ENCODE results near the gene TRAPPC8.

The TRAPPC8 gene

GRCh38 chr18:31863103-31863502 is 79.8 kb downstream of the TRAPPC8 start:
- no peak for DNase-seq (ENCODE audit: extremely low read depth, insufficient read length)

DNA sequence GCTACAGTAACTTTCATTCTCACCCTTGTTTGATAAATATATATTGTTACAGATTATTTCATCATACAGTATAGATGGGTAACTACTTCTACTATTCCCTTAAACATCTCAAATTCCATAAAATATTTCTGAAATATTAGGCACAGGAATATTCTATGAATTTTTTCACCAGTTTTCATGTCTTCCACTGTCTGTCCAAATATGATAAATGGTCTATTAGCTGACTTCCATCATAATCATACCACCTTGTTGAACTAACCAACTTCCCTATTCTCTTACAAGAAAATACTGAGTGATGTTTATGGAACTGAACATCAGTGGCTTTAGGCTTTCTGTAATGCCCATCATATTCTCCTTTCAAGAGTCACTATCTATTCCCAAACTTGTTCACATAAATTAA is 82.4 kb downstream of the TRAPPC8 start:
- no peak overlapping the region for H3K4me3 ChIP-seq (replicated peaks; ENCODE audit: low read depth, low read length)
- DNase-seq (ENCODE audit: extremely low read depth, insufficient read length), result no peak
- H3K36me3 ChIP-seq (ENCODE audit: control insufficient read depth, insufficient read depth, low read length), result peaks cover 5% of the 10 kb centered on the region
- H3K27me3 ChIP-seq (replicated peaks; ENCODE audit: control insufficient read depth, insufficient read depth, low read length), result no peaks in the 10 kb centered on the region
- no peak for TF ChIP-seq CTCF (IDR thresholded peaks at IDR 0.05; ENCODE audit: insufficient read depth, low read length, poor library complexity, severe bottlenecking)

More at GRCh38 chr18:31863103-31863502, 79.8 kb downstream of the TRAPPC8 start:
- no peak overlapping the region for H3K4me3 ChIP-seq (replicated peaks; ENCODE audit: low read depth, low read length)
- no peak for TF ChIP-seq CTCF (IDR thresholded peaks at IDR 0.05; ENCODE audit: insufficient read depth, low read length, poor library complexity, severe bottlenecking)
- no peaks in the 10 kb centered on the region; the same call in 1 of the 2 replicates for H3K36me3 ChIP-seq (ENCODE audit: control insufficient read depth, insufficient read depth, low read length)
- no peaks in the 10 kb centered on the region for H3K27me3 ChIP-seq (replicated peaks; ENCODE audit: control insufficient read depth, insufficient read depth, low read length)

GRCh38 chr18:31857526-31858106 is 85.3 kb downstream of the TRAPPC8 start:
- Histone ChIP-seq H3K4me3 (replicated peaks; ENCODE audit: low read depth, low read length) (no peak overlapping the region), H3K27me3 (replicated peaks; ENCODE audit: control insufficient read depth, insufficient read depth, low read length) (no peaks in the 10 kb centered on the region), H3K36me3 (ENCODE audit: control insufficient read depth, insufficient read depth, low read length) (peaks cover 5% of the 10 kb centered on the region)
- TF ChIP-seq CTCF (IDR thresholded peaks at IDR 0.05; ENCODE audit: insufficient read depth, low read length, poor library complexity, severe bottlenecking), result no peak
- DNase-seq (ENCODE audit: extremely low read depth, insufficient read length), result no peak

DNA sequence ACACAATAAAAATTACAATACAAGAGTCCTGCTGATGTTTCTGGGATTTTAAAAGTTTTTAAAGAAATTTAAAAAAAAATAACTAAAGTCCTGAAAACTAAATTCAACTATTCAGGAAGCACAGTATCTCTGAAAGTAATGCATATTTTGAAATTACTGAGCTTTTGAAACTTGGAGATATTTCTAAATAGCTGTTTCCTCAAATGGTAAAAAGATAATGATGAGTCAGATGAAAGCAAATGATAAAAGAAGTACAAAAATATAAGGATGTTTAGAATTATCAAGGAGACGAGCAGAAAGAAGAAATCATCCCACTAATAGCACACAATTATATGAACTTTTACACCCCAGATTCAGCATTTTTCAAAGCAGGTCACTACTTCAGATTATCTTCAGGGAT is 92.1 kb downstream of the TRAPPC8 start:
- no peaks in the 10 kb centered on the region for H3K27me3 ChIP-seq (replicated peaks; ENCODE audit: control insufficient read depth, insufficient read depth, low read length)
- DNase-seq (ENCODE audit: extremely low read depth, insufficient read length), result no peak
- no peak for TF ChIP-seq CTCF (IDR thresholded peaks at IDR 0.05; ENCODE audit: insufficient read depth, low read length, poor library complexity, severe bottlenecking)
- H3K4me3 ChIP-seq (replicated peaks; ENCODE audit: low read depth, low read length), result no peak overlapping the region
- H3K36me3 ChIP-seq (ENCODE audit: control insufficient read depth, insufficient read depth, low read length), result peaks cover 4% of the 10 kb centered on the region

- Histone ChIP-seq H3K36me3 (ENCODE audit: control insufficient read depth, insufficient read depth, low read length) (peaks cover 5% of the 10 kb centered on the region), H3K27me3 (replicated peaks; ENCODE audit: control insufficient read depth, insufficient read depth, low read length) (no peaks in the 10 kb centered on the region), H3K4me3 (replicated peaks; ENCODE audit: low read depth, low read length) (no peak overlapping the region)
- no peak for TF ChIP-seq CTCF (IDR thresholded peaks at IDR 0.05; ENCODE audit: insufficient read depth, low read length, poor library complexity, severe bottlenecking)
- DNase-seq (ENCODE audit: extremely low read depth, insufficient read length), result no peak
Observed at GRCh38 chr18:31840499-31840898, 102.4 kb downstream of the TRAPPC8 start.

GRCh38 chr18:31837879-31838278 is 105.0 kb downstream of the TRAPPC8 start:
- no peak for TF ChIP-seq CTCF (IDR thresholded peaks at IDR 0.05; ENCODE audit: insufficient read depth, low read length, poor library complexity, severe bottlenecking)
- H3K36me3 ChIP-seq (ENCODE audit: control insufficient read depth, insufficient read depth, low read length), result peaks cover 5% of the 10 kb centered on the region
- H3K27me3 ChIP-seq (replicated peaks; ENCODE audit: control insufficient read depth, insufficient read depth, low read length), result no peaks in the 10 kb centered on the region
- H3K4me3 ChIP-seq (replicated peaks; ENCODE audit: low read depth, low read length), result no peak overlapping the region
- DNase-seq (ENCODE audit: extremely low read depth, insufficient read length), result no peak
